Chondrocyte (in vitro differentiated cells): ENCODE measurements around the gene ZNF804B. TPM values are rescaled to one million over a fixed set of nuclear protein-coding genes. Genes with fewer than 3 reads are reported as not detected.

Experiments used
- DNase-seq: peaks from one replicate; pipeline ENCODE4 v3.0.0; 2021; ENCODE audit warnings: mixed read lengths, low spot score
- H3K27ac Mint-ChIP-seq: one replicate; pipeline ENCODE4 v1.8.0; 2021; ENCODE audit warnings: mild to moderate bottlenecking, moderate library complexity, mixed read lengths; ENCODE audit not compliant: unreplicated experiment
- H3K27me3 Mint-ChIP-seq: 2 replicates; pipeline ENCODE4 v1.8.0; 2021; ENCODE audit warnings: low read depth, mixed read lengths
- H3K36me3 Mint-ChIP-seq: 2 replicates; pipeline ENCODE4 v1.8.0; 2021; ENCODE audit warnings: low read depth, mixed read lengths
- H3K4me1 Mint-ChIP-seq: 2 replicates; pipeline ENCODE4 v1.8.0; 2021; ENCODE audit warnings: low read depth, mild to moderate bottlenecking, mixed read lengths
- H3K4me3 Mint-ChIP-seq: one replicate; pipeline ENCODE4 v1.8.0; 2021; ENCODE audit warnings: mild to moderate bottlenecking, moderate library complexity, mixed read lengths; ENCODE audit not compliant: unreplicated experiment
- H3K9me3 Mint-ChIP-seq: 2 replicates; pipeline ENCODE4 v1.8.0; 2021; ENCODE audit warnings: low read depth, mixed read lengths
- CTCF ChIP-seq: fragments of 200-600 bp; sonication (generic); IDR thresholded peaks from 2 replicates; pipeline ENCODE4 v1.5.0; 2021; ENCODE audit warnings: antibody characterized with exemption, mild to moderate bottlenecking, moderate library complexity
- total RNA-seq: library from RNA; stranded (reverse); gene quantifications from 3 replicates; pipeline ENCODE4 v1.2.1, GENCODE V29; 2021

Gene ZNF804B
- total RNA-seq, 1 donor from 2014 or later: not detected

GRCh38 chr7:89316584-89317251 is 557.2 kb downstream of the ZNF804B start:
- Mint-ChIP-seq H3K36me3 (no peaks in the 10 kb centered on the region), H3K4me3 (no peak overlapping the region), H3K27ac (no peak overlapping the region), H3K4me1 (no peaks in the 10 kb centered on the region), H3K9me3 (peaks cover 5% of the 10 kb centered on the region), H3K27me3 (no peaks in the 10 kb centered on the region)
- TF ChIP-seq CTCF: no peak
- no peak for DNase-seq

- H3K4me1 Mint-ChIP-seq: no peaks in the 10 kb centered on the region
- no peak overlapping the region for H3K4me3 Mint-ChIP-seq
- no peaks in the 10 kb centered on the region for H3K9me3 Mint-ChIP-seq
- TF ChIP-seq CTCF: no peak
- peaks cover 8% of the 10 kb centered on the region for H3K27me3 Mint-ChIP-seq
- no peaks in the 10 kb centered on the region for H3K36me3 Mint-ChIP-seq
- no peak overlapping the region for H3K27ac Mint-ChIP-seq
- no peak for DNase-seq
These were observed 572.5 kb downstream of the ZNF804B start for GRCh38 chr7:89332026-89332425.

- Mint-ChIP-seq H3K27ac (no peak overlapping the region), H3K9me3 (no peaks in the 10 kb centered on the region), H3K4me3 (no peak overlapping the region), H3K4me1 (no peaks in the 10 kb centered on the region), H3K27me3 (peaks cover 9% of the 10 kb centered on the region), H3K36me3 (no peaks in the 10 kb centered on the region)
- no peak for TF ChIP-seq CTCF
- DNase-seq: no peak
These were observed 575.3 kb downstream of the ZNF804B start for GRCh38 chr7:89334797-89335196.

GRCh38 chr7:89335490-89335889 is 576.0 kb downstream of the ZNF804B start:
- DNase-seq: no peak
- no peaks in the 10 kb centered on the region for H3K36me3 Mint-ChIP-seq
- H3K4me3 Mint-ChIP-seq: no peak overlapping the region
- no peaks in the 10 kb centered on the region for H3K4me1 Mint-ChIP-seq
- no peak overlapping the region for H3K27ac Mint-ChIP-seq
- H3K27me3 Mint-ChIP-seq: peaks cover 9% of the 10 kb centered on the region
- no peaks in the 10 kb centered on the region for H3K9me3 Mint-ChIP-seq
- TF ChIP-seq CTCF: no peak

GRCh38 chr7:89336121-89336520 is 576.6 kb downstream of the ZNF804B start:
- Mint-ChIP-seq H3K4me3 (no peak overlapping the region), H3K4me1 (no peaks in the 10 kb centered on the region), H3K27ac (no peak overlapping the region), H3K9me3 (no peaks in the 10 kb centered on the region), H3K27me3 (peaks cover 9% of the 10 kb centered on the region), H3K36me3 (no peaks in the 10 kb centered on the region)
- no peak for TF ChIP-seq CTCF
- DNase-seq: no peak
